Measurements from ENCODE around the gene FOXP4.

FOXP4 gene

DNA sequence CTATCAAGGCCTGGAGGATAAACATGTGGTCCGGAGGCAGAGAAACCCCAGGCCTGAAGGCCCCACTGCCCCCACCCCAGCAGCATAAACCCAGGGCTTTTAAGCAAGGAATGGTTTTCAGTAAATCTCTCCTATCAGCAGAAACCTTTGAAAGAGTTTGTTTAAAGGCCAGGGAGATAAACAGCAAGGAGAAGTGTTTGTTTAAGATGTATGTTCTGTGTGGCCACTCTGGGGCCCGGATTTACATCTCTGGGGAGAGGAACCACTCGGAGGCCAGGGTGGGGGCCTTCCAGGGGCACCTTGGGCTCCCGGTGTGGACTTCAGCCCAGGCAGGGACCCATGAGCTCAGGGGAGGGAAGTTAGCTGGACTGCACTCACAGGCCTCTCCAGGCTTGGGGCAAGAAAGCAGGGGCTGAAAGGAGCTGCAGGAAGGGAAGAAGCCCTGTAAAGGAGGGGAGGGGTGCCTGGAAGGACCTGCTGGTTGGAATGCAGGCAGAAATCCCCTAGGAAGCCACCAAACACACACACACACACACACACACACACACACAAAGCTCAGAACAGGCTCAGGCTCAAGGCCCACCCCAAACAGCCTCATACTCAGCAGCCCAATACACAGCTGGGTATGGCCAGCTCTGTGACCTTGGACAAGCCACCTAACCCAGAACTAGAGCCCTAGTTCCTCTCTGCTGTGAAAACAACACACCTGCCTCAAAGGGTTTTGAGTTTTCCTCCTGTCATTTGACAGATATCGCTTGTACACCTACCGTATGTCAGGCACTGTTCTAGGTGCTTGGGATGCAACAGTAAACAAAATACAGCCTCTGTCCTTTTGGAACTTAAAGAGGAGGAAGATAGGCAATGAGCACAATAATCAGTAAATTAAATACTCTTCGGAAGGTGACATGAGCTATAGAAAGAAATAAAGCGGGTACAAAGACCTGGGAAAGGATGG, 26.2 kb upstream of the FOXP4 start:
- in situ Hi-C loops (cut with HindIII; ENCODE audit: low sequenced_read_pairs): no loop called here

DNA sequence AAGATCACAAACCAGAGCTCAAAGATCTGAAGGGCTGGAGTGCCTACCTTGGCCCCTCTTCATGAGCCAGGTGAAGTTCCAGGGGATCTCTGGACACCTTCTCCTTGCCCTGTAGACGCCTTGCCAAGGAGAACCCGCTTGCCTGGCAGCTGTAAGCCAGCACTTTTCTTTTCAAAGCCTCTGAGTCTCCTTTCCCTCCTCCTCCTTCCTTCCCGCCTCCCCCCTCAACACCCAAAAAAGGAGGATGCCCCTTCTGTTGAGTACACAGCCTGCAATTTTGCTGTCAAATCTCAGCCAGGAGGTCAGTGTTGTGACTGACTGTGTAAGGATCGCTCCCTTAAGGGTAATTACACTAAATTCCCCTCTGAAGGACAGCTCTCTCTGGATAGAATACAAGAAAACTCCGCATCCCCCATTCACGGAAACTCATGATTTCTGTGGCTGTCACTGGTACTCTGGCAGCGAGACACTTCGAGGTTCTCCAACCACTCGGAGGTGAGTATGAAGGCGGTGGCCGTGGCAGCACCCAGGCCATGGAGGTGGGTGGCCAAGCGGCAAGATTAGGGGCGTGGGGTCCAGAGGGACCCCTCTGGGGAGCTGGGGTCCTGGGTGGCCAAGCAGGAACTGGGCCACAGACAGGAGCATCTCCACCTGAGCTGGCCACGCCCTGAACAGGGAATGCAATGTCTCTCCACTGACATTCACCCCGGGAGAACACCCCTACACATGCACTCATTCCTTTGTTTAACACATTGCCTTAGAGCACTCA, 23.2 kb upstream of the FOXP4 start:
- in situ Hi-C loops (cut with HindIII; ENCODE audit: low sequenced_read_pairs): no loop called here

DNA sequence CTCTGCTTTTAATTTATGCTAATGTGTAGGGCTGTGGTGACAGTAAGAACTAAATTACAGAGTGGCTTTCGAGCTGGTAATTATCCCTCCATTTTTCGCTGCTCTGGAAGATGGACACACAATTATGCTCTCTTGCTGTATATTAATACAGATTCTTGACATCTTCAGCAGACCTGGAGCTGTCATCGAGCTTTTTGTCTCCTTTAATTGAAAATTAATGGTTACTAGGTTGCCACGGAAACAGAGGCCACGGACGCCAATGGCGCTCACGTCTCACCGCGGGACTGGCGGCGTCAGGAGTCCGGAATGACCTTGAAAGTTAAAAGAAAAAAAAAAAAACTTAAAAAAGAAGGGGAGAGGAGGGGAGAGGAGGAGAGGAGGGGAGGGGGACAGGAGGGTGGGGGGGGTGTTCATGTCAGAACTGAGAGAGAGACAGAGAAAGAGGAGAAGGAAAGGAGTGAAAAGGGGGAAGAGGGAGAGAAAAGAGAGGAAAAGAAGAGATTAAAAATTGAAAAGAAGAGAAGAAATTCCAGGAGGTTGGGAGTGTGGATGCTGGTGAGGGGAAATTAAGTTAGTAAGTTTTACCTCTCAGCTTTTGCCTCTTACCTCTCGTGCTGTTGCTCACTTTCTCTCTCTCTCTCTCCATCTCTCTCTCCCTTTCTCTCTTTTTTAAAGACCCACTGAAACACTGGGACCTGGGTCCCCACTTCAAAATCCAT, 22.1 kb upstream of the FOXP4 start:
- in situ Hi-C loops (cut with HindIII; ENCODE audit: low sequenced_read_pairs): no loop called here

- in situ Hi-C loops (cut with HindIII; ENCODE audit: low sequenced_read_pairs): loop anchor here (5.0 kb wide), 1 partner anchor 48 kb away; no protein-coding TSS in a partner anchor
These were observed 21.6 kb upstream of the FOXP4 start for GRCh38 chr6:41524634-41525011.

DNA sequence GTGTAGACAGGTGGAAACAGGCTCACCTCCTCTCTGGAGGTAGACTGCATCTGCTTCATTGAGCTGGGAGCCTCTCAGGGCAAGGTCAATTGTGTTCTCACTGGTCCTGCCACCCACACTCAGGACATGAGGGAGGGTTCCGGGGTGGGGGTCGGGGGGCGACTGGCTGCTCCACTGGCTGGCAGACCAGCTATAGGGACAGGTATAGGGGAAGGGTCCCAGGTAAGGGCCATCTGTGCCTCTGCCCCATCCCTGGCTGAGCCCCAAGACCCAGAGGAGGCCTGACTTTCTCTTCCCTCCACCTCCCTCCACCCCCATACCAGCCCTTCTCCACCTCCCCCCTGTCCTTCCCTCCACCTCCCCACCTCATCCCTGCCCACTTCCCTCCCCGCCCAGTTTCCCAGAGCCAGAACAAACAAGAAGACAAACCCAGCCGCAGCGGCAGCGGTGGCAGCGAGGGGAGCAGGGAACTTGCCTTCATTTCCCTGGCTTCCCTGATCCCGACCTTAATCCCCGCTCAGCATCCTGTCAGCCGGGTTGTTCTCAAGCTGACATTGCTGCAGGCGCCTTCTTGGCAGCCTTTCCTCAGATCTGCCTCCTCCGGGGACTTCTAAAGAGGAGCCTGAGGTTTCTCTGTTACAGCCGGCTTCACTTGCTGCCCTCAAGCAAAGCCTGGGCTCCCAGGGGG, 18.3 kb upstream of the FOXP4 start:
- in situ Hi-C loops (cut with HindIII; ENCODE audit: low sequenced_read_pairs): loop anchor here (5.0 kb wide), 1 partner anchor 44 kb away; no protein-coding TSS in a partner anchor

- in situ Hi-C loops (cut with HindIII; ENCODE audit: low sequenced_read_pairs): loop anchor here (5.0 kb wide), 1 partner anchor 44 kb away; no protein-coding TSS in a partner anchor
These were observed 17.7 kb upstream of the FOXP4 start for GRCh38 chr6:41528409-41528963.

DNA sequence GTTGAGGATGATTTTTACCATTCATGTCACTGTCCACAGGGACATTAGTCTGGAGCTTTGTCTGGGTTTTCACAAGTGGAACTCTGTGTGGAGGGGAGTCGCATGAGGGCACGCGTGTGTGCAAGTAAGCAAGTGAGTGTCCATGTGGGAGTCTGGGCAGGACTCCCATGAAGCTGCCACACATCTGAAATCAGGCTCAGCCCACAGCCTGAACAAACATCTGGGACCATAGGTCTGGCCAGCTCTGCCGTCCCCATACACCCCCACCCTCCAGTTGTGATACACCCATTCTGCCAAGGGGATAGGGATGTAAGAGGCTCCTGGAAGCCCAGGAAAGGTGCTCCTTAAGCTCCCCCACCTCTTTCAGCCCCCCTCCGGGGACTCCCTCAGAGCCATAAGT, 17.1 kb upstream of the FOXP4 start:
- in situ Hi-C loops (cut with HindIII; ENCODE audit: low sequenced_read_pairs): loop anchor here (5.0 kb wide), 1 partner anchor 43 kb away; no protein-coding TSS in a partner anchor

- in situ Hi-C loops (cut with HindIII; ENCODE audit: low sequenced_read_pairs): loop anchor here (5.0 kb wide), 1 partner anchor 42 kb away; no protein-coding TSS in a partner anchor
These were observed 16.2 kb upstream of the FOXP4 start for GRCh38 chr6:41529970-41530369.

GRCh38 chr6:41530476-41530875, 15.7 kb upstream of the FOXP4 start:
- in situ Hi-C loops (cut with HindIII; ENCODE audit: low sequenced_read_pairs): no loop called here

GRCh38 chr6:41531016-41531415, 15.2 kb upstream of the FOXP4 start:
- in situ Hi-C loops (cut with HindIII; ENCODE audit: low sequenced_read_pairs): no loop called here

- in situ Hi-C loops (cut with HindIII; ENCODE audit: low sequenced_read_pairs): no loop called here
These were observed 14.3 kb upstream of the FOXP4 start for GRCh38 chr6:41531591-41532582.

GRCh38 chr6:41535766-41536165, 10.4 kb upstream of the FOXP4 start:
- in situ Hi-C loops (cut with HindIII; ENCODE audit: low sequenced_read_pairs): no loop called here

GRCh38 chr6:41536795-41537758, 9.1 kb upstream of the FOXP4 start:
- in situ Hi-C loops (cut with HindIII; ENCODE audit: low sequenced_read_pairs): no loop called here

DNA sequence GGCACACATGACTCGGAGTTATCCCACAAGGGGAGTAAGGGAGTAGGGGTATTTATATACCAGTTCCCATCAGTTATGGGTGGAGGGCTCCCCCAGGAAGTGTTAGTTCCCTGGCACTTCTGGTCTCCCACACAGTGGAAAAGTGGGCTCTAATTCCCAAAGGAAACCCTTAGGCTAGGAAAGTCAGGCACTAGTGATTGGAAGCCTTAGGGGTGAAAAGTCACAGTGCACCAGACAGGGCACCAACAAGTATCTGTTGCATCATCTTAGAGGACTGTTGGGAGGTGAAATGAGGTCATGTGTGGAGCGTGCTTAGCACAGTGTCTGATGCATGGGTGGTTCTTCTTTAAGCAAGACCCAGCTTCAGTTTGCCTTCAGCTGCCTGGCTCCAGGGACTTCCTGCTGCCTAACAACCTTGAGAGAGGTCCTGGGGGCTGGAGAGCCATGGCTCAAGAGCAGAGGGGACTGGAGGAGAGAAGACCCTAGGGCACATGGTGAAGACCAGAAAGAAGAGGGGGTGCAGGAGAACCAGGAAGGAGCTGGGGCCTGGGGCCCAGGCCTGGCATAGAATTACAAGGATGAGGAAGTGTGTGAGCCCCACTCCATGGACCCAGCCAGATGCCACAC, 7.5 kb upstream of the FOXP4 start:
- in situ Hi-C loops (cut with HindIII; ENCODE audit: low sequenced_read_pairs): no loop called here

GRCh38 chr6:41539204-41539603, 7.0 kb upstream of the FOXP4 start:
- in situ Hi-C loops (cut with HindIII; ENCODE audit: low sequenced_read_pairs): no loop called here

DNA sequence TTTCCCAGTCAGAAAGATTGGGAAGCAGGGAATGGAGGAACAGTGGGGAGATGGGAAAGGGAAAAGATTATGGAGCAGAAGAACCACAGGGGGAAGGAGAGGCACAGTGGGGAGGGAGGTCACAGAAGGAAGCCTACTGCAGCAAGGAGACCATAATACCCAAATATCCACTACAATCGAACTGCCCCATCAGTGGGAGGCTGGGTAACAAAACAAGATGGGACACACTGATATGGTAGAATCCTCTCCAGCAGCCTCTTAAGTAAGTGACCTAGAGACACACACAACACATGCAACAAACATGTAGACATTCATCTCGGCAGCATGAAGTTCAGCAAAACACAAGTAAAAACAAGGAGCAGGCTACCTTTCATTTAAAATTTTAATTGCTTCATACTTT, 4.8 kb upstream of the FOXP4 start:
- in situ Hi-C loops (cut with HindIII; ENCODE audit: low sequenced_read_pairs): no loop called here

GRCh38 chr6:41543087-41543486, 3.1 kb upstream of the FOXP4 start:
- in situ Hi-C loops (cut with HindIII; ENCODE audit: low sequenced_read_pairs): no loop called here

Data from endothelial cell of hepatic sinusoid (primary cell).